ENCODE data around the gene COLEC11.
A peak's percentile ranks its signal among the peaks of the same experiment; 100 is the strongest.

The COLEC11 gene

DNA sequence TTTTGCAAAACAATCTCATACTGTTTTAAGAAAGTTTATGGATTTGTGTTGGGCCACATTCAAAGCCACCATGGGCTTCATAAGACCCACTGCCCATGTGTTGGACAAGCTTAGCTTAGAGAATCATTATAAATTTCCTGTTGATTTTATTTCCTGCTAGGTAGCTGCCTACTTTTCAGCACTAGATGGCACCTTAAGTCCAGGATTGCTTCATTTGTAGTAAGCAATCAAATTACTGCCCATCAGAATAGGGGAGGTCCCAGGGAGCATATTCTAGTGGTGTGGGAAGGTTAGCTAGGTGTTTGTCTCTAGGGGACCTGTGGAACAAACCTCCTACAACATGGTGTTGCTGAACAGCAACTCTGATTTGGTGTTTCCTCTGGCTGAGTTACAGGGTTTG, 97.5 kb downstream of the COLEC11 start:
- TF ChIP-seq, protein P1, sequence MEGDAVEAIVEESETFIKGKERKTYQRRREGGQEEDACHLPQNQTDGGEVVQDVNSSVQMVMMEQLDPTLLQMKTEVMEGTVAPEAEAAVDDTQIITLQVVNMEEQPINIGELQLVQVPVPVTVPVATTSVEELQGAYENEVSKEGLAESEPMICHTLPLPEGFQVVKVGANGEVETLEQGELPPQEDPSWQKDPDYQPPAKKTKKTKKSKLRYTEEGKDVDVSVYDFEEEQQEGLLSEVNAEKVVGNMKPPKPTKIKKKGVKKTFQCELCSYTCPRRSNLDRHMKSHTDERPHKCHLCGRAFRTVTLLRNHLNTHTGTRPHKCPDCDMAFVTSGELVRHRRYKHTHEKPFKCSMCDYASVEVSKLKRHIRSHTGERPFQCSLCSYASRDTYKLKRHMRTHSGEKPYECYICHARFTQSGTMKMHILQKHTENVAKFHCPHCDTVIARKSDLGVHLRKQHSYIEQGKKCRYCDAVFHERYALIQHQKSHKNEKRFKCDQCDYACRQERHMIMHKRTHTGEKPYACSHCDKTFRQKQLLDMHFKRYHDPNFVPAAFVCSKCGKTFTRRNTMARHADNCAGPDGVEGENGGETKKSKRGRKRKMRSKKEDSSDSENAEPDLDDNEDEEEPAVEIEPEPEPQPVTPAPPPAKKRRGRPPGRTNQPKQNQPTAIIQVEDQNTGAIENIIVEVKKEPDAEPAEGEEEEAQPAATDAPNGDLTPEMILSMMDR (tag by site-specific recombination; IDR thresholded peaks at IDR 0.05): peak; percentile 44; the same call in 1 of the 2 replicates
- TF ChIP-seq ZNF426 (tag by site-specific recombination; IDR thresholded peaks at IDR 0.05) (no peak), ZFP69B (tag by site-specific recombination; IDR thresholded peaks at IDR 0.05) (no peak), WT1 (tag by site-specific recombination; IDR thresholded peaks at IDR 0.05) (no peak), ZNF654 (tag by site-specific recombination; IDR thresholded peaks at IDR 0.05; ENCODE audit: low read depth) (peak; percentile 46)
- POLR2A ChIA-PET: interaction anchor here (0.6 kb wide), 1 partner anchor 520 kb away, joined by 8 read pairs; no protein-coding TSS in a partner anchor

More for the DNA sequence above, 97.5 kb downstream of the COLEC11 start:
- H3K4me1 ChIP-seq (ENCODE audit: control insufficient read depth, insufficient read depth, low read length): no peaks in the 10 kb centered on the region
- H3K27ac ChIP-seq (ENCODE audit: extremely low read depth, low read depth, low read length): no peak overlapping the region
- H3K9me3 ChIP-seq (ENCODE audit: control insufficient read depth, insufficient read depth, low read depth, low read length): no peaks in the 10 kb centered on the region
- H3K4me3 ChIP-seq (ENCODE audit: low read depth, low read length): no peak overlapping the region
- H3K36me3 ChIP-seq (ENCODE audit: control insufficient read depth in 2 of 2, insufficient read depth in 1 of 2, low read length in 2 of 2): no peaks in the 10 kb centered on the region
- CTCF ChIA-PET: interaction anchor here (0.5 to 3.4 kb wide), 9 partner anchors 14 to 858 kb away, joined by 3 to 19 read pairs (median 5); no protein-coding TSS in a partner anchor

Measured in HEK293 (cell line).